ENCODE results near the gene BICD1.

DNA sequence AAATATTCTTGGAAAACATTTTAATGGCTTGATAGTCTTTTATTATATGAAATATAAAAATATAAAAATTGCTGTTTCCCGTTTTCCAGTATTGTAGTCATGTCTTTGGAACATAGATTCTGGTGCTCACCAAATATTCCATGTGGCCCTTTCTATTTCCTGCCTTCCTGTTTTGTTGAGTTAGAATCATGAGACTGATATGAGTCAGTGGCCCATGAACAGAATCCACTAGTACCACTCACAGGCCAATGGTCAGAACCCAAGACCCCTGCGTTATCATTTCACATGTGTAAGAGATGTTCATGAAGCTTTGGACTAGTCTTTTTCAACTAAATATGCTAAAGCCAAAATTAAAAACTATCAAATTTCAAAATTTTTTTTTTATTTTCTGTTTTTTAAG lies 56.9 kb downstream of the BICD1 start:
- TF ChIP-seq, protein P1, sequence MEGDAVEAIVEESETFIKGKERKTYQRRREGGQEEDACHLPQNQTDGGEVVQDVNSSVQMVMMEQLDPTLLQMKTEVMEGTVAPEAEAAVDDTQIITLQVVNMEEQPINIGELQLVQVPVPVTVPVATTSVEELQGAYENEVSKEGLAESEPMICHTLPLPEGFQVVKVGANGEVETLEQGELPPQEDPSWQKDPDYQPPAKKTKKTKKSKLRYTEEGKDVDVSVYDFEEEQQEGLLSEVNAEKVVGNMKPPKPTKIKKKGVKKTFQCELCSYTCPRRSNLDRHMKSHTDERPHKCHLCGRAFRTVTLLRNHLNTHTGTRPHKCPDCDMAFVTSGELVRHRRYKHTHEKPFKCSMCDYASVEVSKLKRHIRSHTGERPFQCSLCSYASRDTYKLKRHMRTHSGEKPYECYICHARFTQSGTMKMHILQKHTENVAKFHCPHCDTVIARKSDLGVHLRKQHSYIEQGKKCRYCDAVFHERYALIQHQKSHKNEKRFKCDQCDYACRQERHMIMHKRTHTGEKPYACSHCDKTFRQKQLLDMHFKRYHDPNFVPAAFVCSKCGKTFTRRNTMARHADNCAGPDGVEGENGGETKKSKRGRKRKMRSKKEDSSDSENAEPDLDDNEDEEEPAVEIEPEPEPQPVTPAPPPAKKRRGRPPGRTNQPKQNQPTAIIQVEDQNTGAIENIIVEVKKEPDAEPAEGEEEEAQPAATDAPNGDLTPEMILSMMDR (conservative IDR thresholded peaks at IDR 0.05), result no peak
- no peak for TF ChIP-seq ZFX (IDR thresholded peaks at IDR 0.05)
